Activated T-helper 1 cell treated with anti-CD3 and anti-CD28 coated beads, Interleukin-2, amount 50 U/mL, for 16 hours (primary cell): ENCODE data around the gene PPAT.

Experiments
- DNase-seq, 2 donors: peaks; one replicate each; pipeline ENCODE4 v3.0.0-alpha.2; 2020; ENCODE audit warnings: low read depth in 1 of 2, low spot score in 1 of 2

The PPAT gene

DNA sequence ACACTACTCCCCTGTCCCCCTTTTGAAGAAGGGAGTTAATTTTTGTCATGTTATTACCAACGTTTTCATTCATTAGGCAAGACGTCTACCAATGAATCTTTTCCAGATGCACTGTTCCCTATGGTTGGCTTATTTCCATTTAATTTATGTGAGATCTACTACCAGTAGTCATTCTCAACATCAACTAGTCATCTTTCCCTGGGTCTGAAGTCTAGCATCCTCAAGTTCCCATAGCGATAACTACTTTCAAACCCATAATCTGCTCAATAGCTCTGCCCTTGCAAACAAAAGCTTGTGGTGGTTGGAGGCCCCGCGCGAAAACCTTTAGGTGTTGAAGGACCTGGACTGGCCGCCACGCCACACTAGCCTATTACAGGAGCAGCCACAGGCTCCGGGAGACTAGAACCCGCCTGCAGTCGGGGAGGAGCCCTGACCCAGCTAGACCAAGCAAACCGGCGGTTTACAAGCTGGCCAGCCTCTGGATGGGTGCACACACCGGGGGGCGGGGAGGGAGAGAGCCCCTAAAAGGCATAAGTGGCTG, 746 bp downstream of the PPAT start:
- DNase-seq, result peak in 1 of 2 donors; percentile 4

DNA sequence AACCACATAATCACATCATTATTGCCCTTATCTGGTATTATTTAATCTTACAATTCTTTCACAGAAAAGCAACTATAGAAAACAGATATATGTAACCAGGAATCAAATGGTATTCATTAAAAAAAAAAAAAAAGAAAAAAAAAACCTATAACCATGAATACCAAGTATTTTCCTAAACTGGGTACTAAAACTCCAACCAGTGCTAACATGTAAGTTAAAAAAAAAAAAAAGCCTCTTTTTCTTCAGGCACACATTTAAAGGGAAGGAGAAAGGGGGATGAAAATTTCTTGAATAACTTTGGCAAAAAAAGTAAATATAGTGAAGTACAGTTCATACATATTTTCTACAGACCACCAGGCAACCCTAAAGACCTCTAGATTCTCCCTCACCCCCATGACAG, 2.1 kb downstream of the PPAT start:
- no peak for DNase-seq

- DNase-seq, result no peak
Observed at GRCh38 chr4:56430203-56430602, 5.2 kb downstream of the PPAT start.

DNA sequence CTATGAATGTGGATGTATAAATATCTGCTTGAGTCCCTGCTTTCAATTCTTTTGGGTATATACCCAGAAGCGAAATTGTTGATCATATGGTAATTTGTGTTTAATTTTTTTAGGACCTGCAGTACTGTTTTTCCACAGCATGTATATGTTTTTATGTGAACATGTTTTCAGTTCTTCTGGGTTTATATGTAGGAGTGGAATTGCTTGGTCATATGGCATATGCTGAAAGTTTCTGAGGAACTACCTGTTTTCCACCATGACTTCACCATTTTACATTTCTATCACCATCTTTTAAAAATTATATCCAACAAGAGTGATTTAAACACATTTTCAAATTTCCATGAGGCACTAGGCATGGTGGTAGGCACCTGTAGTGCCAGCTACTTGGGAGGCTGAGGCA, 8.2 kb downstream of the PPAT start:
- DNase-seq, result no peak

DNA sequence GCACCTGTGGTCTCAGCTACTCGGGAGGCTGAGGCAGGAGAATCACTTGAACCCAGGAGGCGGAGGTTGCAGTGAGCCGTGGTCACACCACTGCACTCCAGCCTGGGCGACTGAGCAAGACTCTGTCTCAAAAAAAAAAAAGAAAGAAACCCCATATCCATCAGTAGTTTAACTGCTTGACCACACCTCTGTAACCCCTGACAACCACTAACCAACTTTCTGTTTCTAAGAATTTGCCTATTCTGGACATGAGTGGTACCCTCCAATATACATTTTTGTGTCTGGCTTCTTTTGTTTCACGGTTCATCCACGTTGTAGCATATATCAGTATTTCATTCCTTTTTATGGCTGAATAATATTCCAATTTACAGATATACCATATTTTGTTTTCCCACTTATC, 9.1 kb downstream of the PPAT start:
- no peak for DNase-seq

DNA sequence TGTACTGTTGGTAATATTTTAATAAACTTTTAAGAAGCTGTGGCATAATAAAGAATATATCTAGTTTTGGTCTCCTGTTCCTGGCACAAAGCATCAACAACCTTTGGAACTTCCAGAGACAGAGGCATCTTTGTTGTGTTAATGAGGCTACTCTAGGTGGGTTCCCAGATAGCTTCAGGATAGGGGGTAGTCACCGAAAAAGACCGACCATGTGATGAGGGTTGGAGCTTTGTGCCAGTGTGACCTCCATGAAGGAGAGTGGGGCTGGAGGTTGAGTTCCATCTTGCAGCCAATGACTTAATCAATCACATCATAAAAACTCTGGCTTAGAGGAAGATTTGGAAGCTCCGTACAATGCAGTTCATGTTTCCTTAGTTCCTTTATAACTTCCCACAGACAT, 9.9 kb downstream of the PPAT start:
- DNase-seq, result no peak

- DNase-seq, result no peak
Observed at GRCh38 chr4:56424697-56425514, 10.5 kb downstream of the PPAT start.

DNA sequence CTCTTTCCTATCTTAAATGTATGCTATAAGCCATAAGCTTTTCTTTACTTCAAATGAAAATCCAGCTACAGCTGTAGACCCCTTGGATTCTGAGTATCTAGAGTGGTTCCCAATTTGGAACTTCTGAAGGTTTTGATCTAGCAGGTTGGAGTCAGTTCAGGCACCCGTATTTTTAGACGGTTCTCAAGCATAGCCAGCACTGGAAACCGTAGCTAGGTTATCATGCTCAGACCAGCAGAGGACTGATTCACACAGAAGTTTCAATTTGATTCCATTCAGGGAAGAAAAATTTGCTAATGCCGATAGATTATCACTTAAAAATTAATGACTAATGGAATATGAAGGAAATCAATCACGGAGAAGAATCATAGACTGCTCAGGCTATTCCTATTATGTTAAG, 11.2 kb downstream of the PPAT start:
- no peak for DNase-seq

DNA sequence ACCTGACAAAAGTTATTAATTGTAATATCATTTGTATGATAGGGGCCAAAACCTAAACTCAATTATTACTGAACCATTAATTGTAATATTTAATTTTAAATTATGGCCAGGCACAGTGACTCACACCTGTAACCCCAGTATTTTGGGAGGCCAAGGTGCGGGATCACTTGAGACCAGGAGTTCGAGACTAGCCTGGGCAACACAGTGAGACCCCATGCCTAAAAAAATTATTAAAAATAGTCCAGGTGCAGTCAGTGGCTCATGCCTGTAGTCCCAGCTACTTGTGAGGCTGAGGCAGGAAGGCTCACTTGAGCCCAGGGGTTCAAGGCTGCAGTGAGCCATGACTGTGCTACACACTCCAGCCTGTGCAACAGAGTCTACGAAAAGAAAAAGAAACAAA, 18.0 kb downstream of the PPAT start:
- no peak for DNase-seq

- DNase-seq, result no peak
Observed at GRCh38 chr4:56416349-56416748, 19.1 kb downstream of the PPAT start.

- DNase-seq, result no peak
Observed at GRCh38 chr4:56414135-56414670, 21.2 kb downstream of the PPAT start.

DNA sequence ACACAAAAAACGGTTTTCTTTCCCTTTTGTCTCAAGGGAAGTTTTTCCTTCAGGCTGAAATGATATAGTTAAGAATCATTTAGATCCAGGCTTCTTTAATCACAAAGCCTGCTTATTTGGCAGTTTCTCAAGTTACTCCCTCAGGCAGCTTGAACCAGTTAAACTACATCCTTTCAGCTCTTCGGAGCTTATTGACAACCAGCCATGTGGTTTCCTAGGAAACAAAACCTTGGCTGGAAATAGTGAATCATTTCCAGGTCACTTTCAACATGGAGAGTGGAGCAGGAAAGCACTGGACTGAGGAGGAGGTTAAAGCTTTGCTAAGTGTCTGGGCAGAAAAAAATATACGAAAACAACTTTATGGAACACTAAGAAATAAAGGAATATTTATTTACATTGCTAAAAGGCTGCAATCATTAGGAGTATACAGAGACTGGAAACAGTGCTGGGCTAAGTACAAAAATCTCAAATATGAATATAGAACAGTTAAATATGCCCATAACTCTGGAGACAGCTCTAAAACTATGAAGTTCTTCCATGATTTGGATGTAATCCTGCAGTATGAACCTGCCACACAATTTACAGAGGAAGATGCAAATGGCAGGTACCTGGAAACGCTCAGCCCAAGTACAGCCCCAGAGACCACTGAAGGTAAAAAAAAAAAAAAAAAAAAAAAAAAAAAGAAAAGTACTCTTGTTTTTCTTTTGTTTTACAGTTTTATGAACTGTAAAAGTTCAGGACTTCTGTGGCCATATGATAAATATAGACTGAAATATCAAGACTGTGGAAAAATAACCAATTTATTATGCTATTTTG, 25.0 kb downstream of the PPAT start:
- DNase-seq, result no peak

DNA sequence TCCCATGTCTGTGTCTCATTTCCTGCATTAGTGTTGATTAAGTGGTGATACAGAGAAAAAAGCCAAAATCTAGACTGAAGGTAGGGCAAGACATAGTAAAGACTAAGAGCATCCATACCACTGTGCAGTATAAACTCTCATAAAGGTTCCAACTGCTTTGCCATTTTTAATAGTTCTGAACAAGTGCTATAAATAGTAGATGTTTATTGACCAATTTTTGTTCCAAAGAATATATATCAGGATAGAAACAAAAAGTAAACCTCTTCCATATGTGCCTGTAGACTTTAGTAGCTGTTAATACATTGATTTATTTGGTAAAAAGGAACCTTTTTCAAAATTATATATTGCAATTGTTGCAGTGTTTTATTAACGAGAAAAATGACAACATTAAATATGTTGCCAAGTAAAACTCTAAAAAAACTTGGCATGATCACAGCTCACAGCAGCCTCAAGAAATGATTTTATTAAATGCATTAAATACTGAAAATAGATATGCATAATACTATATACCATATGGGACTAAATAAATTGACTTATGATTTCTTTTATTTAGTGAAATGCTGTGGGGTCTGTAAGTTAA, 25.8 kb downstream of the PPAT start:
- DNase-seq, result no peak

- no peak for DNase-seq
Observed at GRCh38 chr4:56408978-56409377, 26.4 kb downstream of the PPAT start.

DNA sequence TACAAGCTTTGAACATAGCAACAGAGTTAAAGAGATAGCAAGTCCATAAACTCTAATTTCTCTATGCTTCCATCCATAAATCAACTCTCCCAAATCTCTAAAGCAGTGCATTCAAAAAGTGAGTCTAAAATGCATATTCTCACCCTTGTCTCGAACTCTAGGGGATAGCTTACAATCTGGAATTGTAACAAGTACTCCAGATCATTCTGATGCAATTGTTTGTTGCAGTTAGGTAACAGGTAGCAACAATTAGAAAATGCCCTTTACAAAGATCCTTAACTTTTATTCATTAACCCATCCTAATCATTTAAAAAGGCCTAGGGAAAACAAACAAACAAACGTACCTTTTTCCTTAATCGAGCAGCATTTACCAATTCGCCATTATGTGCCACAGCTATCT, 29.3 kb downstream of the PPAT start:
- DNase-seq, result no peak

DNA sequence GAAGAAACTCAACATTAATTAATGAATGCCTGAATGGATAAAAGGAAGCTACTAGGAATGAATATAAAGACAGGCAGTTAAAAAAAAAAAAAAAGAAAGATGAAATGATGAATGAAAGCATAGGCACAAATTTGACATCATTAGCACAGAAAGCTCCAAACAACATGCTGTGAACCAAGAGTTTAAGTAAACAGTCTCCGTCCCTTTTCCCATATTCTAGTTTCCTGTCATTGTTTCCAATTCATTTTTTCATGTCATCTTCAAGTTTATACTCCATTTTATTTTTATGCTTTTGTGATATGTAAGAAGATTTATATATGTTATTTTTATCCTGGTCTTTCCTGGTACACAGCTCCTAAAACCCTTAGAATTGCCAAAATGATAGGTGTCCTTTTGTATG, 30.4 kb downstream of the PPAT start:
- DNase-seq, result no peak

- no peak for DNase-seq
Observed at GRCh38 chr4:56400560-56400959, 34.9 kb downstream of the PPAT start.

DNA sequence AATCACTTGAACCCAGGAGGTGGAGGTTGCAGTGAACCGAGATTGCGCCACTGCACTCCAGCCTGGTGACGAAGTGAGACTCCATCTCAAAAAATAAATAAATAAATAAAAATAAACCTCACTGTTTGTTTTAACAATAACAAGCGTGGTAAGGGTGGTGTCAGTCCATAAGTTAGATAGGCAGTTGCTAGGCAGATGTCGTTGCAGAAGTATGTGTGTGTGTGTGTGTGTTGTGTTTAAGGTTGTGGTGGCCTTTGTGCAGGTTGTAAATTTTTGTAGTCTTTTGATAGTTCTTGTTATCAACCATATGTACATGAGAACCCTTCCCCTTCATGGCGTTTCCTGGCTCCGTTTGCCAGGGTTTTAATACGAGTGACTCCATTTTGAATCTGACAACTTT, 44.1 kb downstream of the PPAT start:
- no peak for DNase-seq

DNA sequence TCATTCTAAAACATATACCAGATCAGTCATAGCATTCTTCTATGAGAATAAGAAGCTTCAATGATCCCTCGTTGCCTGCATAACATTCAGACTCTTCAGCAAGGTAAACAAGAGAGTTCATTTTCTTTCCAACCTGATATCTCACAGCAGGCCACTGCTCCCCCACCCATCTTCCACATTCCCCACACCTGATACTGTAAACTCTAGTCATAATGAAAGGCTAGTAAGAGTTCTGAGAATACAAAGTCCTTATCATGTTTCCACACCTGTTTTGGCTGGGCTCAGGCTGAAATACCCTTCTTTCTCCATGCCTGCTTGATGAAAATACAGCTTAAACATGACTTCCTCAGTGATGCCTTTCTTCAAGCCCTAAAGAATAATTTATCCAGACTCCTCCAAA, 45.9 kb downstream of the PPAT start:
- no peak for DNase-seq

- DNase-seq, result no peak
Observed at GRCh38 chr4:56388306-56388705, 47.1 kb downstream of the PPAT start.
